Urothelium cell line (cell line): ENCODE results near the gene MAP3K7CL.
"Not testable (repeated sequence)": the region's sequence is repeated elsewhere in the genome, so short reads cannot be mapped to it uniquely, and the experiment has no call there.

Experiments
- DNase-seq: peaks from one replicate; pipeline ENCODE4 v3.0.0; 2011; ENCODE audit warnings: low spot score, mixed read lengths
- FAIRE-seq: peaks from 2 replicates; lab custom pipeline; 2011; peaks lifted over from hg19 to GRCh38; lab: Jason Lieb, UNC

The MAP3K7CL gene

GRCh38 chr21:29133241-29133640, 2.8 kb downstream of the MAP3K7CL start:
- FAIRE-seq (no peak), DNase-seq (no peak)

- DNase-seq: no peak
- no peak for FAIRE-seq
These were observed 3.4 kb downstream of the MAP3K7CL start for GRCh38 chr21:29133796-29134195.

DNA sequence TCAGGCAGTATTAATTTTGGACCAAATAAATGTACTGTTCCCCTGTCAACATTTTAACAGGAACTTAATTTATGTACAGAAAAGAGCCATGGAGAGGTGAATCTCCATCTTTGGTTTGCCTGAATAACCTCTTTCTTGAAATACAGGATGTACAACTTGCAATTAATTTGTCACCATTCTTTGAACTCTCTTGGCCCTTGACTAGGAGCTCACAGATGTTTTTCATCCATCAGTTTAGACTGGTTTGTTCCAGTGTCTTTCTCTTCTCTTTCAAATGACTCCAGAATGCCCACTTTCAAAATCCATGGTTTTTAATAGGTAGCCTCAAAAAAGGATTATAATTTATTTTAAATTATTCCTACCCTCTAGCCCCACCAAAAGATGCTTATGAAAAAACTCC, 5.0 kb downstream of the MAP3K7CL start:
- FAIRE-seq (no peak), DNase-seq (no peak)

DNA sequence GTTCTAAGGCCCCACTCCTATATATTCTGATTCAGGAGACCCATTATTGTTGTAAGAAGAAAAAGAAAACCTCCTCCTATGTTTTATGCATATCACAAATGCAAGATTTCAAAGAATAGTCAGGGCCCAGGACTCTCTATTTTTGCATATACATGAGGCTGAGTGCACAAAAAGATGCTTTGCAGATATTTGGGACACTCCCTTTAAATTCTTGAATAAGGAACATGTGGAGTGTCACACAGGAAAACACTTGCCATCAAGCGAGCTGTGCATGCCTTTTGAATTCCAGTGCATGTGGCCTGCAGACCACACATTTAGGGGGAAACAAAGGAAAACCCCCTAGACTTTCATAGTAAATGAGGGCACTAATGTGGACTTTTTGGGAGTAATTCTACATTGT, 5.6 kb downstream of the MAP3K7CL start:
- FAIRE-seq: no peak

GRCh38 chr21:29144736-29145353, 14.4 kb downstream of the MAP3K7CL start:
- DNase-seq (no peak), FAIRE-seq (peak; percentile 32)

More for the DNA sequence above, 5.6 kb downstream of the MAP3K7CL start:
- DNase-seq: no peak

DNA sequence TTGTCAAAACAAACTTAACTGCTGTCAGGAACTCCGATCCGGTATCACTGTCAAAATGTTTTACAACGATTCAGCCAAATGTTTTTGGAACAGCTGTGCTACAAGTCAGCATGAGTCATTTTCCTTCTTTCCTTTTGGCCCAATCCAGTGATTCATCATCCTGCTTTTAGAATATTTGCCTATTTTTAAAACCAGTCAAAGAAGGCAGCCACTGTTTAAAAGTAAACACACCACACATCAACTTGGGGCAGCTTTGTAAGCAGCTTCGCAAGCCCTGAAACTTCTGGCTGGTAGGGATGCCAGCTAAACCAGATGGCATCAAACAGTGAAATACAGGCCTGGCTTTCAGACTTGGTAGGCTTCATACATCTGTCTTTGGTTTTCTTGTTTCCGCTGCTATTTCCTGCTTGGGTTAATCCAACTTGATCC, 14.9 kb downstream of the MAP3K7CL start:
- FAIRE-seq: peak; percentile 23
- DNase-seq: peak; percentile 83

- FAIRE-seq: peak; percentile 17
These were observed 15.5 kb downstream of the MAP3K7CL start for GRCh38 chr21:29145852-29146453.

DNA sequence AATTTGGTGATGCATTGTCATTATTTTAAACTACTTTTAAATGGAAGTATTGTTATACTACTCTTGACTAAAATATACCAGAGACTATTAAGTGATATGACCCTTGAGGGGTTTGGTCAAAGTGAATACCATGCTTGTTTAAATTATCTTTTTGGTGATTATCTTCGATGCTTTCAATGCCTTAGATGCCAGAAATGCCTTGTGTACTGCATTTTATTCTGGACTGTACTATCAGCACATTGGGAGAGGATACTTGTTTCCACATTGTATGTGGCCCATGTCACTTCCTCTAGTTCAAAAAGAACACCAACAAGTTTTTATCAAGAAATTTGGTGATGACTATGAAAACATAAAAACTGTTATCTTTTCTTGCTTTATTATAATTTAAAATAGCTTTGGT, 16.3 kb downstream of the MAP3K7CL start:
- DNase-seq: no peak
- no peak for FAIRE-seq

More at GRCh38 chr21:29145852-29146453, 15.5 kb downstream of the MAP3K7CL start:
- DNase-seq: no peak

GRCh38 chr21:29148530-29148929, 18.1 kb downstream of the MAP3K7CL start:
- DNase-seq: no peak
- peak; percentile 69 for FAIRE-seq

- FAIRE-seq (no peak), DNase-seq (no peak)
These were observed 19.5 kb downstream of the MAP3K7CL start for GRCh38 chr21:29149808-29150425.

DNA sequence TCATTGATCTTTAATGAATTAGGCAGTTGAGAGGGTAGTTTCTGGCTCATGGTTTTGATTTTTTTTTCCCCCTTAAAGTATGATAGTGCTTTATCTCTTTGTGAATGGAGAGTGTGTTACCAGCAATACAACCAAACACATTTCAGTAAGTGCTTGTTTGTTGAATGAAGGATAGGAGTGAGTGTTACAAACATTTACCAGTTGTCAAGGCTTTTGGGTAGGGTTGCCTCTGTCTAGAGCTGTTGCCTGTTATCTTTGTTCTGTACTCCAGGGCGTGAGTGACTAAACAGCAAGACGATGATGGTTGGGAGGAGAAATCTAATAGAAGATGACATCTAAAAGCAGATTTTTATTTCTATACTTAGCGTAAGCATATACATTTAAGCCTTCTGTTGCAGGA, 21.5 kb downstream of the MAP3K7CL start:
- DNase-seq: no peak
- FAIRE-seq: no peak

DNA sequence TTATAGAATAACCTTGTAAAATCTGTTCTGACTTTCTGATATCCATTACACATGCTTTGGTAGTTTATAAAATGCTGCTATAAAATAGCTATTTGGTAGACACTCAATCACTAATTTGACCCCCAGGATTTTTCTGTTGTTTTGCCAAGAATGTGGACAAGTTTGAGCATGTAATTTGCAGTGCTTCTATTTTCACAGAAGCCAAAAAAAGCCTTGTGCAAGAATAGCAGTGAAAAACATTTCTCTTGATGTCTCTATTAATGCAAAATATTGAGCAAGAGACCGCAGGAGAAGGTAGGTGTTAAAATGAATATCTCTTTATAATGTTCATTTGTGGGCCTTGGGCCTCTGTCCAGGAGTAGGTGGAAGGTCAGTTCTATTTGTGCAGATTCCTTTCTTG, 22.5 kb downstream of the MAP3K7CL start:
- no peak for DNase-seq

DNA sequence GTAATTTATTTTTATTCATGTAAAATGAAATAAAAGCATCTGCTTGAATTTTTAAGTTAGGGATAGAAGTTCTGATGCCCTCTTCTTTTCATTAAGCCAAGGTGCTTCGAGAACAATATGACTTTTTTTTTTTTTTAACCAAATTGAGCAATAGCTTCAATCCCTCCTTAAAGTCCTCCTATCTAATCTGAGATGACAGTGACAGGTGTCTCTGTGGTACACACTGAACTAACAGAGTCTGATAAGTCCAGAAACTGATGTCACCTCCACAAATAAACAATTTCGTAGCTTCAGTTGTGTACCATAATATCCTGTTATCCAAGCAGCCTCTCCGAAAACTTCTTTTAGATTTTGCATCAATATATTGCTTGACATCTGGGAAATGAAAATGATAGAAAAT, 23.8 kb downstream of the MAP3K7CL start:
- DNase-seq: no peak
- no peak for FAIRE-seq

More for the DNA sequence above, 22.5 kb downstream of the MAP3K7CL start:
- no peak for FAIRE-seq

GRCh38 chr21:29155118-29155932, 24.9 kb downstream of the MAP3K7CL start:
- DNase-seq: peak; percentile 56
- FAIRE-seq: peak; percentile 84

- DNase-seq (no peak), FAIRE-seq (no peak)
These were observed 25.5 kb downstream of the MAP3K7CL start for GRCh38 chr21:29155933-29156260.

- no peak for FAIRE-seq
- DNase-seq: no peak
These were observed 26.6 kb downstream of the MAP3K7CL start for GRCh38 chr21:29157080-29157479.

GRCh38 chr21:29159842-29160241, 29.4 kb downstream of the MAP3K7CL start:
- FAIRE-seq (no peak), DNase-seq (no peak)

DNA sequence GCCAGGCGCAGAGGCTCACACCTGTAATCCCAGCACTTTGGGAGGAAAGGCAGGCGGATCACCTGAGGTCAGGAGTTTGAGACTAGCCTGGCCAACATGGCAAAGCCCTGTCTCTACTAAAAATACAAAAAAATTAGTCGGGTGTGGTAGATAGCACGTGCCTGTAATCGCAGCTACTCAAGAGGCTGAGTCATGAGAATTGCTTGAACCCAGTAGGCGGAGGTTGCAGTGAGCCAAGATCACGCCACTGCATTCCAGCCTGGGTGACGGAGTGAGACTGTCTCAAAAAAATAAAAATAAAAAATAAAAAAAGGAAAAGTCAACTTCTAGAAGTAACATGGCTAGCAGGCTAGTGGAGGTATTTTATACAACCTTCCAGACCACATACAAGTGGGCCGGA, 32.4 kb downstream of the MAP3K7CL start:
- not testable (repeated sequence) for DNase-seq, FAIRE-seq

DNA sequence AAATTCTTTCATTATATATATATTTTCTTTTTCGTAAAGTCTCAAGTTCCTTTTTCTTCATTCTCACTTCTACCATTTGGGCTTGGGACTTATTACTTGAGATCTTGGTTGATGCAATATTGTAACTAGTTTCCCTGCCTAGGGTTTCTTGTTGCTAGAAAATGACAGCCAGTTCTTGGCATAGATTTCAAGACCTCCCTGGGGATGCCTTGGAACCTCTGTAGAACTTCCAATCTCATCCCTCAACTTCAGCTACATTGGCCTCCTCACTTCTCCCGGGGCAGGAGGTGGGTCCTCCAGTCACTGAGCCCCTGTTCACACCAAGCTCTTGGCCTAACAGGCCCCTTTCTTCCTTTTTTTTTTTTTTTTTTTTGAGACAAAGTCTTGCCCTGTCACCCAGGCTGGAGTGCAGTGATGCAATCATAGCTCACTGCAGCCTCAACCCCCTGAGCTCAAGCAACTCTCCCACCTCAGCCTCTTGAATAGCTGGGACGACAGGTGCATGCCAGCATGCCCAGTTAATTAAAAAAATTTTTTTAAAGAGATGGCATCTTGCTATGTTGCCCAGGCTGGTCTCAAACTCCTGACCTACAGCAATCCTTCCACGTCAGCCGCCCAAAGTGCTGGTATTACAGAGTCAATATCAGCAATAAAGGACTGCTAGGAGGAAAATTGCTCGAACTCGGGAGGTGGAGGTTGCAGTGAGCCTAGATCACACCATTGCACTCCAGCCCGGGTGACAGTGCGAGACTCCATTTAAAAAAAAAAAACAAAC, 33.1 kb downstream of the MAP3K7CL start:
- FAIRE-seq (no peak), DNase-seq (no peak)

DNA sequence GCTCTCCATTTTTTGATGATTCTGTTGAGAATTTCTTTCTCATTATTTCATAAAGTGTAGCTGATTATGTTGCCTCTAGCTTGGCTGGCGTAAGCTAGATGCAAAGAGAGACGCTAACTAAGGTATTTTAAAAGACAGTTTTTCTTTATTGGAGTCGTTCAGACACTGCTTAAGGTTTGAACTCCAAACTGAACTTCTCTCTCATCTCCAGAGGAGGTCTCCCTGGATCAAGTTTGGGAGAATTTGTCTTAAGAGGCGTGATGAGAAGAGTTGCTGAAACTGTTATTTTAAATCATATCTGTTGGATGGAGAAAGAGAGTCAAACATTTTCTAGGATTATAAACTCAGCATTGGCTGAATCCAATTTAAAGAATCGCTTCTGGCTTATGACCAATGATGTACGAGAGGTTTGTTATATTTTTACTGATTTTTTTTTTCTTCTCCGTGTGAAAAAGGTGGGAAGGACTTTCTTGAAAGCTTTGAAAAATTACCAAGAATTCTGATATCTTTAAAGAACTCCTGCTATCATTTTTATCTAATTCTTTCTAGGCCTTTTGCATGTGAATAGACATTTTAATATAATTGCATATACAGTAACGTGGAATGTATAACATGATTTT, 34.0 kb downstream of the MAP3K7CL start:
- peak; percentile 78 for FAIRE-seq

More for the DNA sequence above, 34.0 kb downstream of the MAP3K7CL start:
- peak; percentile 62 for DNase-seq
